A673 (cell line): ENCODE measurements around the gene CEP63.

ENCODE experiments used
- EZH2 ChIP-seq: fragments of 200-600 bp; sonication (generic); IDR thresholded peaks from 2 replicates; pipeline ENCODE4 v1.6.1; 2017; ENCODE audit warnings: borderline replicate concordance, low read depth, mild to moderate bottlenecking, mixed read lengths, antibody characterized with exemption, low read length; ENCODE audit not compliant: poor library complexity, severe bottlenecking
- TF ChIP-seq, protein P1 (sequence below): fragments of 300-800, 200-600 bp; sonication (generic); conservative IDR thresholded peaks from 2 replicates; pipeline ENCODE4 v1.5.1; 2017; ENCODE audit warnings: low read depth, mild to moderate bottlenecking, antibody characterized with exemption, low read length, moderate library complexity, mixed read lengths

GRCh38 chr3:134464689-134465365 is 21.0 kb upstream of the CEP63 start:
- TF ChIP-seq, protein P1, sequence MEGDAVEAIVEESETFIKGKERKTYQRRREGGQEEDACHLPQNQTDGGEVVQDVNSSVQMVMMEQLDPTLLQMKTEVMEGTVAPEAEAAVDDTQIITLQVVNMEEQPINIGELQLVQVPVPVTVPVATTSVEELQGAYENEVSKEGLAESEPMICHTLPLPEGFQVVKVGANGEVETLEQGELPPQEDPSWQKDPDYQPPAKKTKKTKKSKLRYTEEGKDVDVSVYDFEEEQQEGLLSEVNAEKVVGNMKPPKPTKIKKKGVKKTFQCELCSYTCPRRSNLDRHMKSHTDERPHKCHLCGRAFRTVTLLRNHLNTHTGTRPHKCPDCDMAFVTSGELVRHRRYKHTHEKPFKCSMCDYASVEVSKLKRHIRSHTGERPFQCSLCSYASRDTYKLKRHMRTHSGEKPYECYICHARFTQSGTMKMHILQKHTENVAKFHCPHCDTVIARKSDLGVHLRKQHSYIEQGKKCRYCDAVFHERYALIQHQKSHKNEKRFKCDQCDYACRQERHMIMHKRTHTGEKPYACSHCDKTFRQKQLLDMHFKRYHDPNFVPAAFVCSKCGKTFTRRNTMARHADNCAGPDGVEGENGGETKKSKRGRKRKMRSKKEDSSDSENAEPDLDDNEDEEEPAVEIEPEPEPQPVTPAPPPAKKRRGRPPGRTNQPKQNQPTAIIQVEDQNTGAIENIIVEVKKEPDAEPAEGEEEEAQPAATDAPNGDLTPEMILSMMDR: no peak
- no peak for TF ChIP-seq EZH2
